GM12878 (cell line): ENCODE measurements around the gene YPEL2. TPM values are rescaled to one million over a fixed set of nuclear protein-coding genes. Genes with fewer than 3 reads are reported as not detected.
"Not testable (repeated sequence)": the region's sequence is repeated elsewhere in the genome, so short reads cannot be mapped to it uniquely, and the experiment has no call there.

ENCODE experiments used
- ATAC-seq: fragments of 200-7000 bp; cut with Tn5 transposase; 3 replicates; pipeline ENCODE4 v1.9.1; 2020; ENCODE audit warnings: mild to moderate bottlenecking, moderate library complexity
- BruUV-seq: library from RNA; stranded (reverse); fragments of 400-500 nt; replicated peaks from 2 replicates; lab custom pipeline; 2021; lab: Mats Ljungman, UMichigan
- CTCF ChIA-PET: fragments of 300-600 bp; sonication (Branson Sonifier 250); formaldehyde crosslinking; extraction: SDS; loops from one replicate; lab custom pipeline; 2021; ENCODE audit warnings: inconsistent platforms; lab: Yijun Ruan, JAX
- POLR2A ChIA-PET: fragments of 350-600 bp; formaldehyde crosslinking; extraction: SDS; loops from one replicate; lab custom pipeline; 2021; ENCODE audit warnings: inconsistent platforms; lab: Charles Lee
- RAD21 ChIA-PET: fragments of 300-600 bp; sonication (Branson Sonifier 250); formaldehyde crosslinking; loops from one replicate; lab custom pipeline; 2023; ENCODE audit warnings: antibody characterized with exemption; ENCODE audit not compliant: unreplicated experiment; lab: Charles Lee
- SMC1A ChIA-PET: fragments of 300-600 bp; sonication (Branson Sonifier 250); formaldehyde crosslinking; loops from one replicate; lab custom pipeline; 2023; ENCODE audit not compliant: unreplicated experiment, uncharacterized antibody; lab: Charles Lee
- DNase-seq: peaks from one replicate; pipeline ENCODE4 v3.0.0-alpha.2; 2011; ENCODE audit warnings: low read depth, low spot score
- FAIRE-seq: peaks from 3 replicates; lab custom pipeline; 2011; peaks lifted over from hg19 to GRCh38; lab: Jason Lieb, UNC
- H2AFZ ChIP-seq: 2 replicates; pipeline ENCODE4 v1.6.0; 2011; ENCODE audit warnings: low read depth, low read length, control low read depth; ENCODE audit not compliant: control insufficient read depth
- H3K27ac ChIP-seq: 2 replicates; pipeline ENCODE4 v1.5.1; 2011; ENCODE audit warnings: control low read depth; ENCODE audit not compliant: control insufficient read depth, insufficient read depth
- H3K27me3 ChIP-seq, 2 experiments: replicated peaks in 1 of 2; 2 replicates each; pipeline versions ENCODE4 v1.6.0 to v1.6.1; 2011; ENCODE audit warnings: low read length in 1 of 2; ENCODE audit not compliant: control insufficient read depth in 2 of 2, insufficient read depth in 2 of 2
- H3K36me3 ChIP-seq, 2 experiments: 2 replicates each; pipeline ENCODE4 v1.5.1; 2011; ENCODE audit warnings: low read length in 1 of 2; ENCODE audit not compliant: control insufficient read depth in 2 of 2, insufficient read depth in 2 of 2
- H3K4me1 ChIP-seq: 2 replicates; pipeline ENCODE4 v1.6.1; 2011; ENCODE audit warnings: mild to moderate bottlenecking, low read length, moderate library complexity, mixed read lengths; ENCODE audit not compliant: control insufficient read depth, insufficient read depth
- H3K4me2 ChIP-seq: 2 replicates; pipeline ENCODE4 v1.6.0; 2011; ENCODE audit warnings: control low read depth; ENCODE audit not compliant: control insufficient read depth, insufficient read depth
- H3K4me3 ChIP-seq: fragments of 200-600 bp; sonication (generic); 2 replicates; pipeline ENCODE4 v1.5.1; 2016
- H3K79me2 ChIP-seq: 2 replicates; pipeline ENCODE4 v1.6.0; 2011; ENCODE audit warnings: low read length; ENCODE audit not compliant: control insufficient read depth, insufficient read depth
- H3K9ac ChIP-seq: 2 replicates; pipeline ENCODE4 v1.8.0; 2011; ENCODE audit warnings: low read length, control low read depth, mixed read lengths; ENCODE audit not compliant: control insufficient read depth, insufficient read depth
- H3K9me3 ChIP-seq: replicated peaks from 3 replicates; pipeline ENCODE4 v1.5.1; 2011; ENCODE audit warnings: mild to moderate bottlenecking, low read length; ENCODE audit not compliant: control insufficient read depth, insufficient read depth
- H4K20me1 ChIP-seq: 2 replicates; pipeline ENCODE4 v1.6.0; 2011; ENCODE audit not compliant: control insufficient read depth, insufficient read depth
- SMC3 ChIP-seq: IDR thresholded peaks from 2 replicates; pipeline ENCODE4 v1.6.1; 2011; ENCODE audit warnings: low read length, improper control_type of control experiment, borderline replicate concordance
- WGBS: methylation state at CpG from one replicate; pipeline ENCODE4 v1.1.6; 2016; ENCODE audit warnings: low lambda C conversion rate; ENCODE audit not compliant: insufficient replicate concordance, insufficient coverage; ENCODE audit errors: missing lambda C conversion rate; 5-methylcytosine and 5-hydroxymethylcytosine counted together
- in situ Hi-C: fragments of 300-500 bp; cut with MboI; formaldehyde crosslinking; loops from 9 replicates; pipeline ENCODE4 v1.14.3; 2018; ENCODE audit warnings: mixed read lengths
- intact Hi-C: fragments of 100-400 bp; cut with micrococcal nuclease; formaldehyde crosslinking; loops from one replicate; pipeline ENCODE4 v1.14.2; 2022; ENCODE audit not compliant: unreplicated experiment
- polyA plus RNA-seq, 11 experiments: library from polyadenylated mRNA; depleted of rRNA in 4 of 11; unstranded in 6 of 11; stranded (reverse) in 5 of 11; fragments of >200 nt; fragmentation: Nextera tagmentation in 4 of 11; fragmentation: Illumina TruSeq in 1 of 11; extraction: Ambion mirVana in 4 of 11; extraction: Trizol in 1 of 11; gene quantifications; 1 replicate in 1 of 11; 2 replicates in 10 of 11; pipeline versions ENCODE4 v1.2.1 to v1.2.3, GENCODE V29; 2011 to 2016; ENCODE audit warnings: inconsistent platforms in 2 of 11, missing spikeins in 2 of 11, low read depth in 1 of 11
- total RNA-seq, 4 experiments: library from RNA; depleted of rRNA in 3 of 4; stranded (reverse); fragments of >200 nt in 3 of 4; fragmentation: Illumina TruSeq in 1 of 4; extraction: Trizol in 1 of 4; gene quantifications; 2 replicates each; pipeline versions ENCODE4 v1.2.1 to v1.2.3, GENCODE V29; 2013 to 2021

Gene YPEL2
- total and polyA plus RNA-seq, 10 of the 15 experiments (the other 5 are each of a cell fraction or from before 2014, with no cell fraction given) = 0.11 to 8.1 (median 0.48) TPM

- in situ Hi-C loops (no loop called here), intact Hi-C loops (no loop called here)
- Histone ChIP-seq H4K20me1 (no peaks in the 10 kb centered on the region), H3K9ac (no peak overlapping the region), H3K4me2 (no peak overlapping the region), H3K4me1 (no peaks in the 10 kb centered on the region), H2AFZ (no peak overlapping the region), H3K4me3 (no peak overlapping the region), H3K27ac (no peak overlapping the region), H3K36me3 (no peaks in the 10 kb centered on the region), H3K79me2 (no peaks in the 10 kb centered on the region), H3K27me3 (no peaks in the 10 kb centered on the region), H3K9me3 (no peaks in the 10 kb centered on the region)
- TF ChIP-seq SMC3 = no peak
- ChIA-PET CTCF (interaction anchor here (1.0 kb wide), 1 partner anchor 11 kb away, joined by 4 read pairs; no protein-coding TSS in a partner anchor), RAD21 (no interaction called here), SMC1A (no interaction called here), POLR2A (no interaction called here)
- FAIRE-seq = no peak
- BruUV-seq = no TSS peak
- 68% methylated on average over 5 of the region's 7 CpGs for WGBS
- DNase-seq = no peak
- ATAC-seq = no peak
These were observed 61.7 kb downstream of the YPEL2 start for GRCh38 chr17:59392973-59393679.

- H3K9ac ChIP-seq, intact Hi-C loops, H3K4me3 ChIP-seq, H3K27ac ChIP-seq, RAD21 ChIA-PET, H3K79me2 ChIP-seq, H3K4me2 ChIP-seq, POLR2A ChIA-PET, H3K9me3 ChIP-seq, H3K27me3 ChIP-seq, DNase-seq, FAIRE-seq, in situ Hi-C loops, H3K4me1 ChIP-seq, ATAC-seq, H3K36me3 ChIP-seq, H2AFZ ChIP-seq, SMC1A ChIA-PET, H4K20me1 ChIP-seq, BruUV-seq: not testable (repeated sequence)
- 95% methylated on average over 14 of the region's 35 CpGs for WGBS
- CTCF ChIA-PET = interaction anchor here (1.0 kb wide), 1 partner anchor 10 kb away, joined by 4 read pairs; no protein-coding TSS in a partner anchor
These were observed 62.4 kb downstream of the YPEL2 start for GRCh38 chr17:59393742-59394410.
